B cell (primary cell): ENCODE results near the gene FIZ1. TPM values are rescaled to one million over a fixed set of nuclear protein-coding genes. Genes with fewer than 3 reads are reported as not detected.

ENCODE experiments used
- ATAC-seq: fragments of 200-7000 bp; cut with Tn5 transposase; one replicate; pipeline ENCODE4 v1.10.0; 2021; ENCODE audit warnings: low read depth, mild to moderate bottlenecking, moderate number of reproducible peaks, moderate library complexity
- CTCF ChIA-PET: fragments of 350-600 bp; sonication (Branson Sonifier 250); formaldehyde crosslinking; loops from one replicate; lab custom pipeline; 2021; ENCODE audit warnings: antibody characterized with exemption, inconsistent platforms; lab: Charles Lee
- POLR2A ChIA-PET: fragments of 350-600 bp; sonication (Branson Sonifier 250); formaldehyde crosslinking; loops from one replicate; lab custom pipeline; 2021; ENCODE audit warnings: antibody characterized with exemption; lab: Charles Lee
- DNase-seq: peaks from one replicate; pipeline ENCODE4 v3.0.0; 2013
- H2AFZ ChIP-seq: 2 replicates; pipeline ENCODE4 v1.6.1; 2012; ENCODE audit warnings: mild to moderate bottlenecking, low read depth, low read length; ENCODE audit not compliant: insufficient read depth, poor library complexity, severe bottlenecking
- H3K27ac ChIP-seq, 2 donors: 1 replicate in 1 of 2; 2 replicates in 1 of 2; pipeline ENCODE4 v1.5.1; 2012 to 2013; ENCODE audit warnings: low read length in 2 of 2, mild to moderate bottlenecking in 2 of 2, moderate library complexity in 1 of 2
- H3K27me3 ChIP-seq, 4 experiments: fragments of 200-600 bp in 1 of 4; sonication (generic) in 1 of 4; replicated peaks in 1 of 4; 1 replicate in 2 of 4; 2 replicates in 2 of 4; pipeline versions ENCODE4 v1.6.1 to v1.7.0; 2013 to 2016; ENCODE audit warnings: low read length in 3 of 4, mild to moderate bottlenecking in 2 of 4, mixed read lengths in 1 of 4, moderate library complexity in 1 of 4; ENCODE audit not compliant: insufficient read depth in 4 of 4, control insufficient read depth in 3 of 4; ENCODE audit errors: control extremely low read depth in 1 of 4
- H3K36me3 ChIP-seq, 2 experiments: replicated peaks in 1 of 2; 1 replicate in 1 of 2; 2 replicates in 1 of 2; pipeline versions ENCODE4 v1.6.1 to v1.7.1; 2013; ENCODE audit warnings: low read length in 1 of 2; ENCODE audit not compliant: insufficient read depth in 2 of 2, control insufficient read depth in 1 of 2; ENCODE audit errors: control extremely low read depth in 1 of 2, extremely low read depth in 1 of 2
- H3K4me1 ChIP-seq, 2 donors: fragments of 200-600 bp in 1 of 2; sonication (generic) in 1 of 2; 1 replicate in 1 of 2; 2 replicates in 1 of 2; pipeline versions ENCODE4 v1.5.1 to v1.6.1; 2013 to 2017; ENCODE audit warnings: low read length in 2 of 2; ENCODE audit not compliant: control insufficient read depth in 2 of 2, insufficient read depth in 2 of 2
- H3K4me2 ChIP-seq: replicated peaks from 2 replicates; pipeline ENCODE3; 2012; ENCODE audit warnings: mild to moderate bottlenecking, low read depth, low read length; ENCODE audit not compliant: poor library complexity, severe bottlenecking
- H3K4me3 ChIP-seq, 5 experiments: fragments of 200-600 bp in 1 of 5; sonication (generic) in 1 of 5; 1 replicate in 3 of 5; 2 replicates in 2 of 5; pipeline versions ENCODE4 v1.5.1 to v1.7.0; 2011 to 2016; ENCODE audit warnings: low read length in 4 of 5, mild to moderate bottlenecking in 4 of 5, low read depth in 2 of 5, control low read depth in 1 of 5, moderate library complexity in 1 of 5; ENCODE audit not compliant: insufficient read depth in 1 of 5; ENCODE audit errors: control extremely low read depth in 1 of 5, extremely low read depth in 1 of 5
- H3K79me2 ChIP-seq: fragments of 200-600 bp; sonication (generic); one replicate; pipeline ENCODE4 v1.6.0; 2016; ENCODE audit warnings: low read length; ENCODE audit not compliant: control insufficient read depth, insufficient read depth
- H3K9ac ChIP-seq: fragments of 200-600 bp; sonication (generic); 2 replicates; pipeline ENCODE4 v1.6.1; 2017; ENCODE audit warnings: mild to moderate bottlenecking, low read length, moderate library complexity
- H3K9me3 ChIP-seq, 3 donors: one replicate each; pipeline versions ENCODE4 v1.6.1 to v1.7.1; 2013; ENCODE audit warnings: low read length in 2 of 3; ENCODE audit not compliant: control insufficient read depth in 2 of 3, insufficient read depth in 1 of 3; ENCODE audit errors: control extremely low read depth in 1 of 3
- H4K20me1 ChIP-seq: 2 replicates; pipeline ENCODE4 v1.6.0; 2012; ENCODE audit warnings: mild to moderate bottlenecking, low read length; ENCODE audit not compliant: insufficient read depth, control insufficient read depth, poor library complexity, severe bottlenecking
- H3K27ac Mint-ChIP-seq: one replicate; pipeline ENCODE4 v1.8.0; 2021; ENCODE audit warnings: mixed read lengths
- H3K27me3 Mint-ChIP-seq: one replicate; pipeline ENCODE4 v1.8.0; 2021; ENCODE audit warnings: mixed read lengths
- H3K4me1 Mint-ChIP-seq: one replicate; pipeline ENCODE4 v1.8.0; 2021; ENCODE audit warnings: mixed read lengths
- H3K4me3 Mint-ChIP-seq: one replicate; pipeline ENCODE4 v1.8.0; 2021; ENCODE audit warnings: mixed read lengths
- H3K9me3 Mint-ChIP-seq: one replicate; pipeline ENCODE4 v1.8.0; 2022; ENCODE audit warnings: mixed read lengths; ENCODE audit not compliant: insufficient read depth
- CTCF ChIP-seq: fragments of 200-600 bp; IDR thresholded peaks from one replicate; pipeline ENCODE4 v1.8.0; 2022; ENCODE audit warnings: antibody characterized with exemption, mild to moderate bottlenecking
- EZH2 ChIP-seq: IDR thresholded peaks from 2 replicates; pipeline ENCODE4 v1.6.1; 2012; ENCODE audit warnings: borderline replicate concordance, low read depth, mild to moderate bottlenecking, moderate library complexity, low read length; ENCODE audit not compliant: insufficient read depth, poor library complexity, severe bottlenecking
- WGBS: methylation state at CpG from one replicate; pipeline ENCODE4 v1.1.5; 2013; ENCODE audit warnings: missing lambda C conversion rate; ENCODE audit not compliant: insufficient coverage; 5-methylcytosine and 5-hydroxymethylcytosine counted together
- intact Hi-C: fragments of 100-400 bp; cut with micrococcal nuclease; formaldehyde crosslinking; loops from one replicate; pipeline ENCODE4 v1.10.0; 2022
- polyA plus RNA-seq: library from polyadenylated mRNA; depleted of rRNA; stranded (reverse); fragments of >200 nt; gene quantifications from 2 replicates; pipeline ENCODE4 v1.2.3, GENCODE V29; 2012
- total RNA-seq, 2 donors: library from RNA; stranded (reverse); fragments of 120-200 nt in 1 of 2; gene quantifications; 1 replicate in 1 of 2; 2 replicates in 1 of 2; pipeline versions ENCODE4 v1.2.3 to v1.2.4, GENCODE V29; 2013 to 2022

FIZ1 gene
- total and polyA plus RNA-seq, 2 donors (not counting 1 experiment from before 2014, with no cell fraction given), result 8.0 to 26.4 TPM

GRCh38 chr19:55611983-55612645 is 12.8 kb upstream of the FIZ1 start:
- intact Hi-C loops, result no loop called here
- DNase-seq (peak; percentile 38), ATAC-seq (peak; percentile 54)
- Histone ChIP-seq H2AFZ (no peak overlapping the region), H3K4me2 (peak overlapping the region; percentile 20), H3K36me3 (peaks cover 0 to 23% of the 10 kb centered on the region in 2 experiments), H3K27me3 (no peaks in the 10 kb centered on the region), H3K4me1 (peaks cover 14 to 18% of the 10 kb centered on the region in 2 donors), H3K9ac (no peak overlapping the region), H4K20me1 (peaks cover 40% of the 10 kb centered on the region), H3K27ac (peak overlapping the region; percentile 58 to 70), H3K79me2 (peaks cover 64% of the 10 kb centered on the region), H3K9me3 (no peaks in the 10 kb centered on the region), H3K4me3 (no peak overlapping the region)
- TF ChIP-seq CTCF, result no peak
- TF ChIP-seq EZH2, result no peak
- Mint-ChIP-seq H3K27ac (peak overlapping the region; percentile 18), H3K9me3 (no peaks in the 10 kb centered on the region), H3K27me3 (no peaks in the 10 kb centered on the region), H3K4me1 (peaks cover 48% of the 10 kb centered on the region), H3K4me3 (no peak overlapping the region)
- POLR2A ChIA-PET, result interaction anchor here (1.0 kb wide), 1 partner anchor 13 kb away, joined by 3 read pairs; the partner anchor contains the start of gene FIZ1
- 46% methylated on average over 3 of the region's 3 CpGs for WGBS
- CTCF ChIA-PET, result interaction anchor here (0.6 to 4.9 kb wide), 2 partner anchors 20 to 96 kb away, joined by 3 to 21 read pairs; no protein-coding TSS in a partner anchor
